ENCODE measurements around the gene MPP1. TPM values are rescaled to one million over a fixed set of nuclear protein-coding genes. Genes with fewer than 3 reads are reported as not detected.

MPP1 gene
- total and polyA plus RNA-seq, 8 donors, result 41.7 to 125 (median 44.8) TPM

DNA sequence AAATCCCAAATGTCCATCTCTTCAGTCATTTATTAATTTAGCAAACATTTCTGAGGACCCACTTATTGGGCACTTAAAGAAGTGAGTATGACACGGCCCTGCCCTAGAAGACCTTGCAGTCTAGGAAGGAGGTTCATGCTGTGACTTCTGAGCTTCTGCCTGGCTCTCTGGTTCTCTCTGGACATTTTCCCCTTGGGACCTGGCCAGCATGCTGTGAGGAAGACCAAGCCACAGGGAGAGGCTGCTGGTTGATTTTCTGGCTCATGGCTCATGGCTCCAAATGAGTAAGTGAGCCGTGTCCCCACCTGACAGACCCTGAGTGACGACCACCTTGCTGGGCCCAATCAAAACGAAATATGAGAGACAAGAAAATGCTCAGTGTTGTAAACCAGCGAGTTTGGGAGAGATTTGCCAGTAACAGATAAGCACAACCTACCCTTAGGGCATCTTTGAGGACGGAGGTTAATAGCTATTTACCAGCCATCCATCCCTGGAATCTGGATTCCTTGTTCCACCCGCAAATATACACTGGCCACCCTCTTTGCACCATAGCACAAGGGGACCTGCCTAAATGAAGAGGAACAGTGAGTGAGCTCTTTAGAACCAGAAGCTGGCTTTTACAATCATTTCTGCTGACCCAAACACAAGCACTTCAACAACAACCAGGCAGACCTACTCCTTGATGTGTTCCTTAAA lies 876 bp downstream of the MPP1 start:
- ATAC-seq (no peak), DNase-seq (no peak)
- Histone ChIP-seq H3K4me3 (peak overlapping the region; percentile 52 to 67), H3K27ac (peak overlapping the region; percentile 34 to 90), H3K9me3 (no peaks in the 10 kb centered on the region), H3K36me3 (no peaks in the 10 kb centered on the region), H3K4me1 (peaks cover 7 to 21% of the 10 kb centered on the region in 2 donors), H3K27me3 (no peaks in the 10 kb centered on the region)
- TF ChIP-seq, protein P1, sequence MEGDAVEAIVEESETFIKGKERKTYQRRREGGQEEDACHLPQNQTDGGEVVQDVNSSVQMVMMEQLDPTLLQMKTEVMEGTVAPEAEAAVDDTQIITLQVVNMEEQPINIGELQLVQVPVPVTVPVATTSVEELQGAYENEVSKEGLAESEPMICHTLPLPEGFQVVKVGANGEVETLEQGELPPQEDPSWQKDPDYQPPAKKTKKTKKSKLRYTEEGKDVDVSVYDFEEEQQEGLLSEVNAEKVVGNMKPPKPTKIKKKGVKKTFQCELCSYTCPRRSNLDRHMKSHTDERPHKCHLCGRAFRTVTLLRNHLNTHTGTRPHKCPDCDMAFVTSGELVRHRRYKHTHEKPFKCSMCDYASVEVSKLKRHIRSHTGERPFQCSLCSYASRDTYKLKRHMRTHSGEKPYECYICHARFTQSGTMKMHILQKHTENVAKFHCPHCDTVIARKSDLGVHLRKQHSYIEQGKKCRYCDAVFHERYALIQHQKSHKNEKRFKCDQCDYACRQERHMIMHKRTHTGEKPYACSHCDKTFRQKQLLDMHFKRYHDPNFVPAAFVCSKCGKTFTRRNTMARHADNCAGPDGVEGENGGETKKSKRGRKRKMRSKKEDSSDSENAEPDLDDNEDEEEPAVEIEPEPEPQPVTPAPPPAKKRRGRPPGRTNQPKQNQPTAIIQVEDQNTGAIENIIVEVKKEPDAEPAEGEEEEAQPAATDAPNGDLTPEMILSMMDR (IDR thresholded peaks at IDR 0.05), result no peak
- intact Hi-C loops (cut with DNase I), result no loop called here

DNA sequence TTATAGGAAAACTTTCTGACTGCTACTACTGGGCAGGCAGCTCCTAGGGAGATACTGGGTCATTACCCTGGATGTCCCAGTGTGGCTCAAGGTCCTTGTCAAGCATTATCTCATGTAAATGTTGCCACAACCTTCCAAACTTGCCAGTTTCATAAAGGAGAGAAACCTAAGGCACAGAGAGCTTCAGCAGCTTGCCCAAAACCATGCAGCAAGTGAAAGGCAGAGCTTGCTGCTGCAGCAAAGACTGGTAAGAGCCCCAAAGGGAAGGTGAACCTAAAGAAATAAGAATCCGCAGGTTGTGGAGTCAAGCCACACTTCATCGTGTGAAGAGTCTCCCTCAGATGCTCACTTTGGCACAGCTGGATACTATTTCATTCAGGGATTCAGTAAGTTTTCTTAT lies 2.3 kb downstream of the MPP1 start:
- H3K27ac ChIP-seq, result peak overlapping the region in 1 of 2 donors; percentile 90
- no peak for DNase-seq
- H3K9me3 ChIP-seq, result no peaks in the 10 kb centered on the region
- H3K4me1 ChIP-seq, result peaks cover 7 to 31% of the 10 kb centered on the region in 2 donors
- intact Hi-C loops (cut with DNase I), result no loop called here
- H3K36me3 ChIP-seq, result no peaks in the 10 kb centered on the region
- no peaks in the 10 kb centered on the region for H3K27me3 ChIP-seq
- ATAC-seq, result no peak
- peak overlapping the region in 1 of 2 donors; percentile 67 for H3K4me3 ChIP-seq
- TF ChIP-seq, protein P1 (IDR thresholded peaks at IDR 0.05), result no peak

GRCh38 chrX:154800478-154801210 lies 4.6 kb downstream of the MPP1 start:
- no peak for ATAC-seq

DNA sequence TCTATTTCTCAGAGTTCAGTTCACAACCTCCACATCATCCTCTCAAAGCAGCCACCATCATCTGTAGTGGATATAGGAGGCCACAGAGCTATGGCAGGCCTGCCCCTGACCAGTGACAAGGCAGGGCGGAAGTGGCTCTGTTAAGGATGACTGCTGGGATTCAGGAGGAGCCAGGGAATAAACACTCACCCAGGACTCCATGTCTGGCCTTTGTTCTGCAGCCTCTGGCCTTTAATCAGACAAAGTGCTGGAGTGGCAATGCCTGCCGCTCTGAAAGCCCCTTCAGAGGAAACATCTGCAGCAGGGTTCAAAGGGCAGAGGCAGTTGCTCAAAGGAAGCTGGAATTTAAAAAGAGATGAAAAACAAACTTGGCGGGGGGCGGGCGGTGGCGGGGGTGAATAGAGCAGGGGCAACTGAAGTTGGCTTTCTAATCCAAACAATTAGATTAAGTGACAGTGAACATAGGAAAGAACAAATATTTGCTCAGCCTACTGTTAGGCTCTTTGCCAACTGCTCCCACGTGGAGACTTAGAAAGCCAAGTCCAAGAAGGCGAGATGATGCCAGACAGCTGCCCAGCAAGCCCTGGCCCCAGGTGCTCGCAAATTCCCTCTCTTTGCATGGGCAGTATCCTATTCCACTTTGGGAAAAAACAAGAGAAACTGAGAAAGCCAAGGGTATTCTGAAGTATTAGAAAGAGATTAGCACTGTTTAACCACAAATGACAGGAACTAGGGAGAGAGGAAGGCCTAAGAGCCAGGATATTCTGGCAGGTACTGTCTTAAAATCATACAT lies 5.5 kb downstream of the MPP1 start:
- Histone ChIP-seq H3K4me3 (no peak overlapping the region), H3K27me3 (no peaks in the 10 kb centered on the region), H3K27ac (peak overlapping the region; percentile 42 to 90), H3K4me1 (peaks cover 7 to 27% of the 10 kb centered on the region in 2 donors), H3K9me3 (no peaks in the 10 kb centered on the region), H3K36me3 (no peaks in the 10 kb centered on the region)
- TF ChIP-seq, protein P1 (IDR thresholded peaks at IDR 0.05), result no peak
- peak; percentile 42 for ATAC-seq
- intact Hi-C loops (cut with DNase I), result no loop called here
- DNase-seq, result peak in 2 of 4 donors; percentile 19 to 28

More at GRCh38 chrX:154800478-154801210, 4.6 kb downstream of the MPP1 start:
- H3K27me3 ChIP-seq, result no peaks in the 10 kb centered on the region
- H3K9me3 ChIP-seq, result no peaks in the 10 kb centered on the region
- no peaks in the 10 kb centered on the region for H3K36me3 ChIP-seq
- H3K4me1 ChIP-seq, result peaks cover 7 to 29% of the 10 kb centered on the region in 2 donors
- intact Hi-C loops (cut with DNase I), result no loop called here
- TF ChIP-seq, protein P1 (IDR thresholded peaks at IDR 0.05), result no peak
- peak overlapping the region; percentile 33 to 90 for H3K27ac ChIP-seq
- no peak for DNase-seq
- H3K4me3 ChIP-seq, result no peak overlapping the region

Measured in left lung (tissue), 10 donors.